Hepatic stellate cell (primary cell): ENCODE results near the gene OLFML2B.
"Not testable (repeated sequence)": the region's sequence is repeated elsewhere in the genome, so short reads cannot be mapped to it uniquely, and the experiment has no call there.

Experiments used
- DNase-seq: peaks from one replicate; pipeline ENCODE4 v3.0.0; 2011; ENCODE audit warnings: low spot score

Gene OLFML2B

GRCh38 chr1:162035241-162035640, 11.6 kb upstream of the OLFML2B start:
- no peak for DNase-seq

- DNase-seq = no peak
Measured at GRCh38 chr1:162033428-162033827, 9.8 kb upstream of the OLFML2B start.

GRCh38 chr1:162030759-162031280, 7.2 kb upstream of the OLFML2B start:
- no peak for DNase-seq

GRCh38 chr1:162029157-162029556, 5.5 kb upstream of the OLFML2B start:
- no peak for DNase-seq

GRCh38 chr1:162028726-162029125, 5.1 kb upstream of the OLFML2B start:
- DNase-seq = no peak

- no peak for DNase-seq
Measured at GRCh38 chr1:162026881-162027280, 3.2 kb upstream of the OLFML2B start.

GRCh38 chr1:162025541-162025940, 1.9 kb upstream of the OLFML2B start:
- no peak for DNase-seq

GRCh38 chr1:162023181-162023546, 505 bp downstream of the OLFML2B start:
- no peak for DNase-seq

- no peak for DNase-seq
Measured at GRCh38 chr1:162022626-162023025, 1.0 kb downstream of the OLFML2B start.

GRCh38 chr1:162021124-162021523, 2.5 kb downstream of the OLFML2B start:
- no peak for DNase-seq

- no peak for DNase-seq
Measured at GRCh38 chr1:162020150-162020549, 3.5 kb downstream of the OLFML2B start.

- DNase-seq = no peak
Measured at GRCh38 chr1:162019446-162019845, 4.2 kb downstream of the OLFML2B start.

GRCh38 chr1:162019006-162019405, 4.7 kb downstream of the OLFML2B start:
- no peak for DNase-seq

GRCh38 chr1:162018418-162018817, 5.3 kb downstream of the OLFML2B start:
- no peak for DNase-seq

- DNase-seq = not testable (repeated sequence)
Measured at GRCh38 chr1:162017791-162018190, 5.9 kb downstream of the OLFML2B start.

- no peak for DNase-seq
Measured at GRCh38 chr1:162016631-162017030, 7.0 kb downstream of the OLFML2B start.

GRCh38 chr1:162015196-162015595, 8.5 kb downstream of the OLFML2B start:
- no peak for DNase-seq

- no peak for DNase-seq
Measured at GRCh38 chr1:162014202-162014601, 9.5 kb downstream of the OLFML2B start.

GRCh38 chr1:162013289-162013688, 10.4 kb downstream of the OLFML2B start:
- DNase-seq = no peak

- no peak for DNase-seq
Measured at GRCh38 chr1:162011337-162012012, 12.2 kb downstream of the OLFML2B start.

GRCh38 chr1:162010175-162010506, 13.5 kb downstream of the OLFML2B start:
- DNase-seq = no peak

GRCh38 chr1:162009501-162010174, 14.0 kb downstream of the OLFML2B start:
- DNase-seq = no peak

- no peak for DNase-seq
Measured at GRCh38 chr1:162008799-162009198, 14.9 kb downstream of the OLFML2B start.

GRCh38 chr1:162007466-162007865, 16.2 kb downstream of the OLFML2B start:
- DNase-seq = no peak
